Upper lobe of right lung (tissue), 1 donor: ENCODE data around the gene KIAA0408. TPM values are rescaled to one million over a fixed set of nuclear protein-coding genes. Genes with fewer than 3 reads are reported as not detected.

Experiments
- ATAC-seq: fragments of 200-7000 bp; cut with Tn5 transposase; one replicate; pipeline ENCODE4 v1.9.1; 2020; ENCODE audit warnings: mild to moderate bottlenecking, moderate library complexity
- DNase-seq: peaks from one replicate; pipeline ENCODE4 v3.0.0-alpha.2; 2020
- H3K27ac ChIP-seq: fragments of 200-600 bp; one replicate; pipeline ENCODE4 v1.8.0; 2022
- H3K27me3 ChIP-seq: fragments of 200-600 bp; one replicate; pipeline ENCODE4 v1.8.0; 2022; ENCODE audit warnings: mild to moderate bottlenecking
- H3K36me3 ChIP-seq: fragments of 200-600 bp; one replicate; pipeline ENCODE4 v1.8.0; 2022
- H3K4me1 ChIP-seq: fragments of 200-600 bp; one replicate; pipeline ENCODE4 v1.8.0; 2022
- H3K4me3 ChIP-seq: fragments of 200-600 bp; one replicate; pipeline ENCODE4 v1.8.0; 2022; ENCODE audit warnings: mild to moderate bottlenecking
- H3K9me3 ChIP-seq: fragments of 200-600 bp; one replicate; pipeline ENCODE4 v1.8.0; 2022
- intact Hi-C: fragments of 100-400 bp; cut with DNase I; formaldehyde crosslinking; loops from one replicate; pipeline ENCODE4 v1.11.0; 2022
- total RNA-seq: library from RNA; stranded (reverse); fragmentation: NEBNext Ultra II Directional; extraction: Animal tissue kit (Norgen Biotek cat#: 25700); gene quantifications from one replicate; pipeline ENCODE4 v1.2.1, GENCODE V29; 2021
- TF ChIP-seq, protein P1 (sequence below): fragments of 200-600 bp; IDR thresholded peaks from one replicate; pipeline ENCODE4 v1.8.0; 2022; ENCODE audit warnings: antibody characterized with exemption
- donor health status: DM: no; HTN: yes; CAD: no; lungs with severe emphysema.

Gene KIAA0408
- total RNA-seq, 1 donor from 2014 or later, result 55.0 TPM

DNA sequence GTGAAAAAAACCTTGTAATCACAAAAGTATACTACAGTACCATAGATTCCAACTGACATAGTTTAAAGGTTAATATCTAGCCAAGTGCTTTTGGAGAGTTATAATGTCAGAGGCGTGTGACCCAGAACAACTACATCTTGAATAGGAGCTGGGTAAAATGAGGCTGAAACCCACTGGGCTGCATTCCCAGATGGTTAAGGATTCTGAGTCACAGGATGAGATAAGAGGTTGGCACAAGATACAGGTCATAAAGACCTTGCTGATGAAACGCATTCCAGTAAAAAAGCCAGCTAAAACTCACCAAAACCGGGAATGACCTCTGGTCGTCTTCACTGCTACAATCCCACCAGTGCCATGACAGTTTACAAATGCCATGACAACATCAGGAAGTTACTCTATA lies 22.4 kb upstream of the KIAA0408 start:
- Histone ChIP-seq H3K4me1 (peaks cover 9% of the 10 kb centered on the region), H3K27ac (no peak overlapping the region), H3K9me3 (no peaks in the 10 kb centered on the region), H3K36me3 (peaks cover 8% of the 10 kb centered on the region), H3K27me3 (no peaks in the 10 kb centered on the region), H3K4me3 (no peak overlapping the region)
- intact Hi-C loops, result no loop called here
- DNase-seq (no peak), ATAC-seq (no peak)
- TF ChIP-seq, protein P1, sequence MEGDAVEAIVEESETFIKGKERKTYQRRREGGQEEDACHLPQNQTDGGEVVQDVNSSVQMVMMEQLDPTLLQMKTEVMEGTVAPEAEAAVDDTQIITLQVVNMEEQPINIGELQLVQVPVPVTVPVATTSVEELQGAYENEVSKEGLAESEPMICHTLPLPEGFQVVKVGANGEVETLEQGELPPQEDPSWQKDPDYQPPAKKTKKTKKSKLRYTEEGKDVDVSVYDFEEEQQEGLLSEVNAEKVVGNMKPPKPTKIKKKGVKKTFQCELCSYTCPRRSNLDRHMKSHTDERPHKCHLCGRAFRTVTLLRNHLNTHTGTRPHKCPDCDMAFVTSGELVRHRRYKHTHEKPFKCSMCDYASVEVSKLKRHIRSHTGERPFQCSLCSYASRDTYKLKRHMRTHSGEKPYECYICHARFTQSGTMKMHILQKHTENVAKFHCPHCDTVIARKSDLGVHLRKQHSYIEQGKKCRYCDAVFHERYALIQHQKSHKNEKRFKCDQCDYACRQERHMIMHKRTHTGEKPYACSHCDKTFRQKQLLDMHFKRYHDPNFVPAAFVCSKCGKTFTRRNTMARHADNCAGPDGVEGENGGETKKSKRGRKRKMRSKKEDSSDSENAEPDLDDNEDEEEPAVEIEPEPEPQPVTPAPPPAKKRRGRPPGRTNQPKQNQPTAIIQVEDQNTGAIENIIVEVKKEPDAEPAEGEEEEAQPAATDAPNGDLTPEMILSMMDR, result no peak

DNA sequence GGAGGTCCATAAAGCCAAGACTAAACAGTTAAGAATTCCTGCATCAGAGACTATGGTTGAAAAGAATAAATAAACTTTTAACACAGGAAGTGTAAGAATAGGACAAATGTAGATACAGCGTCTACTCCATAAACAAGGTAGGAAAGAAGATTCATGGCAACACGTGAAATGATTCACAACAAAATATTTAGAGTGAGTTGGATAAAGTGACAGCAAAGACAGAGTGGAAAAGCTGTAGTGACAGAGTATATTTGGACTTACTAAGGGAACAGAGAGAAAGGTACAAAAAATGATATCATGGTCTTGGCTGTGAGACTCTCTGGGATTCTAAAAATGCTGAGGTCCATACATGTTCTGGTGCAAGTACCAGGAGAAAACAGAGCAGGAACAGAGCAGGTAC lies 21.9 kb upstream of the KIAA0408 start:
- Histone ChIP-seq H3K4me1 (peaks cover 9% of the 10 kb centered on the region), H3K27ac (no peak overlapping the region), H3K27me3 (no peaks in the 10 kb centered on the region), H3K4me3 (no peak overlapping the region), H3K9me3 (no peaks in the 10 kb centered on the region), H3K36me3 (peaks cover 8% of the 10 kb centered on the region)
- ATAC-seq (no peak), DNase-seq (no peak)
- TF ChIP-seq, protein P1, result no peak
- intact Hi-C loops, result no loop called here

DNA sequence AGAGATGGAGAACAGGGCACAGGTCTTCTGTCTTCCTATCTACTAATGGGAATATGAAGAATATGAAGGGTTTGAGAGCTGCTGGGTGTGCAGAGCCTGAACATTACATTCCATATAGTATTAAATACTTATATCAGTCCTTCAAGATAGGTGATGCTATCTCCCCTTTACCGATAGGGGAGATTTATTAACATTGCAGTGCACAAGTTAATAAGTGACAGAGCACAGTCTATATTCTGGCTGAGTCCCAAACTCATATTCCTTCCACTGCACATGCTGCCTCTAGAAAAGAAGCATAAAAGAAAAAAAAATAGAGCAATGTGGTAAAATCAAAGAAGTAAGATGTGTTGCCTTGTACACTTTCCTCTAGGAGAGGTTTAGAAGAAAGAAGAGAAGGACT lies 18.5 kb upstream of the KIAA0408 start:
- Histone ChIP-seq H3K9me3 (no peaks in the 10 kb centered on the region), H3K4me3 (no peak overlapping the region), H3K27ac (no peak overlapping the region), H3K4me1 (no peaks in the 10 kb centered on the region), H3K27me3 (no peaks in the 10 kb centered on the region), H3K36me3 (peaks cover 6% of the 10 kb centered on the region)
- no peak for ATAC-seq
- TF ChIP-seq, protein P1, result no peak
- DNase-seq, result no peak
- intact Hi-C loops, result no loop called here

DNA sequence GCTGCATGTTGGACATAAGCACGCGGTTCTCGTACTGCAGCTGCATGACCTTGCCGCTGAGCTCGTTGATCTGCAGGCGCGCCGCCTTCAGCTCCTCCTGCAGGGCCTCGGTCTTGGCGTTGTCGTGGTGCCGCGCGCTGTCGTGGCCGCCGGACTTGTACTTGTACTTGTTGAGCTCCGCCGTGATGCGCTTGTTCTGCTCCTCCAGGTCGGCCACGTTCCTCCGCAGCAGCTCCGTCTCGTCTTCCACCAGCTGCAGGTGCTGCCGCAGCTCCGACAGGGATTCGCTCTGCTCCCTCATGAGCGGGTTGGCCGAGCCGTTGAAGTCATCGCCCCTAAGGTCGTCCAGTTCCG lies 16.6 kb upstream of the KIAA0408 start:
- TF ChIP-seq, protein P1, result no peak
- no peaks in the 10 kb centered on the region for H3K27me3 ChIP-seq
- H3K36me3 ChIP-seq, result no peaks in the 10 kb centered on the region
- no peak for DNase-seq
- H3K27ac ChIP-seq, result no peak overlapping the region
- no peak overlapping the region for H3K4me3 ChIP-seq
- H3K4me1 ChIP-seq, result no peaks in the 10 kb centered on the region
- ATAC-seq, result peak; percentile 16
- intact Hi-C loops, result no loop called here
- H3K9me3 ChIP-seq, result no peaks in the 10 kb centered on the region

DNA sequence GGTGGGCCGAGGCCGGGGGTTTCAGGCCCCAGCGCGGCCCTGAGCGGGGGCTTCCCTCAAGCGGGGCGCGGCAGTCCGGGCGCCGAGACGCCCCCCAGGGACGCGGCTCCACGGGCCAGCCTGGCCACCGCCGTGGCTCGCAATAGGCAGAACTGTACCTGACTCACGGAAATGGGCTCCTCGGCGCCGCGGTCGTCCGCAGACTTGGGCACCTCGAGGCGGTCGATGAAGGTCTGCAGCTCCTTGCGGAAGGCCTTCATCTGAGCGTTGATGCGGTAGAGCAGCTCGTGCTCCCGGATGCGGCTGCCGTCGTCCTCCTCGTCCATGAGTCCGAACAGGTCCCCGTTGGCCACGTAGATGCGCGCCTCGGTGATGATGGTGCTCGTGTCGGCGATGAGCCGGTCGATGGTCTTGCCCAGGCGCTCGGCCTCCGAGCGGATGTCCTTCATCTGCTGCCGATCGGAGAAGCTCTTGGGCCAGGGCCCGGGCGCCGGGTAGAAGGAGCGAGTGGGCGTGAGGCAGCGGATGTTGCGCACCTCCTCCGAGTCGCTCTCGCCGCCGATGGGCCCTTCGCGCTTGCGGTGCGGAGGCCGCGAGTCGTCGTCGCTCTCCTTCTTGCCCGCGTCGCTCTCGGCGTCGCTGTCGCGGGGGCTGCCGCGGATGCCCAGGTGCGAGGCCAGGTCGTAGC lies 16.1 kb upstream of the KIAA0408 start:
- TF ChIP-seq, protein P1, result no peak
- H3K27me3 ChIP-seq, result no peaks in the 10 kb centered on the region
- ATAC-seq (peak; percentile 13), DNase-seq (no peak)
- no peak overlapping the region for H3K4me3 ChIP-seq
- intact Hi-C loops, result no loop called here
- H3K36me3 ChIP-seq, result no peaks in the 10 kb centered on the region
- no peak overlapping the region for H3K27ac ChIP-seq
- H3K9me3 ChIP-seq, result no peaks in the 10 kb centered on the region
- H3K4me1 ChIP-seq, result no peaks in the 10 kb centered on the region
